Heart left ventricle (tissue), 13 donors: ENCODE measurements around the gene ADAM23.

Experiments
- CTCF ChIP-seq, 12 donors: fragments of 200-600 bp; sonication (generic) in 4 of 12; IDR thresholded peaks; one replicate each; pipeline versions ENCODE4 v1.5.0 to v1.8.0; 2018 to 2022; ENCODE audit warnings: antibody characterized with exemption in 12 of 12, mild to moderate bottlenecking in 5 of 12
- POLR2A ChIP-seq, 2 donors: fragments of 450-650 bp; IDR thresholded peaks; one replicate each; pipeline ENCODE4 v1.6.1; 2017; ENCODE audit warnings: antibody characterized with exemption in 2 of 2, mild to moderate bottlenecking in 2 of 2, moderate library complexity in 2 of 2
- donor health status: ischemic (EF 13 %, LVEDD 7.1; RV severe dilation, severe dysfunction).
- donor health status: DM: no; HTN: yes; CAD: no.
- donor health status: DM: no; HTN: no; CAD: no.
- donor health status: ischemic (EF 25% LVEDD 6.9; RV normal size, moderate dysfunction).
- donor health status: ischemic (EF 25% LVEDD 5.7; RV mildly dilated, moderate dysfunction).
- donor health status: ischemic (EF 35%, LVEDD 5.7; RV mildly dilated, moderate dysfunction).
- donor health status: nonischemic (EF 11% LVEDD 7.7; RV severe dilation, severe dysfunction).
- donor health status: DM: yes; HTN: yes; CAD: no.
- donor health status: PGD.
- donor health status: ischemic (EF 29% LVEDD 5.4; RV normal size, mild dysfunction).
- donor health status: nonischemic (EF 23%, LVEDD 6.1; RV moderate dilation, normal function).

DNA sequence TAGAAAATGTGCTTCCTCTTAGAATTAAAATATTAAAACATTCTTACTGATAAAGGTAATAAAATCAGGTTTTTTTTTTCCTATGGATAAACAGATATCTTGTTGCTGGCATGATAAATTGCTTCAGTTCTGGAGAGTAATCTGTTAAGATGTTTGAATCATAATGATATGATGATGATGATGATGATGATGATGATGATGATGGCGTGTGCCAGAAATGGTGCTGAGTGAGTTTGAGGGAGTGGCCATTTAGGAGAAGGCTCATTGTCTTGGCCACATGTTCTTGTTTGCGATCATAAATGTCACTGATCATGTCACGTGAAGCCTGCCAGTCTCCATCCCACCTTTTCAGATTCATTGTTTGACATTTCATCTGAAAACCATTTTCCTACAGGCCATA is 35.0 kb downstream of the ADAM23 start:
- TF ChIP-seq CTCF (IDR thresholded peaks at IDR 0.05) = no peak
- TF ChIP-seq POLR2A (IDR thresholded peaks at IDR 0.05) = no peak
